Measurements from ENCODE around the gene FSIP1.

Gene FSIP1

DNA sequence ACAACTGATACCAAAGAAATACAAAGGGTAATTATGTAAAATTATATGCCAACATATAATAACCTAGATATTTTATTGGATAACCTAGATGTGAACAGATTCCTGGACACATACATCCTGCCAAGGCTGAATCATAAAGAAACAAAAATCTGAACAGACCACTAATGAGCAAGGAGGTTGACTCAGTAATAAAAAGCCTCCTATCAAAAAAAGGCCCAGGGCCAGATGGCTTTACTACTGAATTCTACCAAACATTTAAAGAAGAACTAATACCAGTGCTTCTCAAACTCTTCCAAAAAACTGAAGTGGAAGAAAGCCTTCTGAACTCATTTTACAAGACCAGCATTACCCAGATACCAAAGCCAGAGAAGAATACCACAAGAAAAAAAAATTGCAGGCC, 169.4 kb downstream of the FSIP1 start:
- DNase-seq: no peak

DNA sequence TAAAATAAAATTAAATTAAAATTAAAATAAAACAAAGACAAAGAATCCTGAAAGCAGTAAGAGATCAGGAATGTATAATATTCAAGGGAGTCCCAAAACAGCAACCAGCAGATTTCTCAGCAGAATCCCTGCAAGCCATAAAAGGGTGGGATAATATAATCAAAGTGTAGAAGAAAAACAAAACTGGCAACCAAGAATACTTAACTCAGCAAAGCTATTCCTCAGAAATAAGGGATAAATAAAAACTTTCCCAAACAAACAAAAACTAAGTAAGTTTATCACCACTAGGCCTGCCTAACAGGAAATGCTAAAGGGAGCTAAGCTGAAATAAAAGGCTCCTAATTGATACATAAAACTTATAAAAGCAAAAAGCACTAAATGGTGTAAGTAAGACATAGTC, 172.0 kb downstream of the FSIP1 start:
- DNase-seq: no peak

DNA sequence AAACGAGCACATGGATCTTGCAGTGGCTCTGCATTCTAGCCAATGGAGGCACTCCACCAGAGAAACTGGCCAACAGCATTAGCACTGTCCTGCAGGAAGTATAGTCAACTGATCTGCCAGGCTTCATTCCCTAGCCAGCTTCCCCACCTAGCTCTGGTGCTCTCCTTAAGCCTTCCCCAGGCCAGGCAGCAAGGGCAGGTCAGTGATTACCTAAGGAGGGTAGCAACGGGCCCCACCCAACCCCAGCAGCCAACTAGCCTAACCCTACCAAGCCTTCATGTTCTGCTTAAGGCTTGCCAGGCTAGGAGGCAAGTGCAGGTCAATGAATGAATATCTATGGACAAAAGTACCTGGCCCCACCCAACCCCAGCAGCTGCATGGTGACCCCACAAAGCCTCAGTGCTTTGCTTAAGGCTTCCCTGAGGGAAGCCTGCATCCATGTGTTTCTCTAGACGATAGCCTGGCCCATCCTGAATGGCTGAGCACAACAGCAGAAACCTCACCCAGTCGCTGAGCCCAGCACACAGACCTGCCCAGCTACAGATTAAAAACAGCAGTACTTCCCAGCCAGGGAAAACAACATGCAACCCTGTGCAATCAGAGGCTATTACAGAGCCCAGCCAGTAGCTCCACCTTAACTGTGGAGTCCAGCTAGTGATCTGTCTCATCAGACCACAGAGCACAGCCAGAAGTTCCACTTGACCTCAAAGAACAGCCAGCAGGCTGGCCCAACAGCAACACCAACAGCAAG, 173.3 kb downstream of the FSIP1 start:
- no peak for DNase-seq

DNA sequence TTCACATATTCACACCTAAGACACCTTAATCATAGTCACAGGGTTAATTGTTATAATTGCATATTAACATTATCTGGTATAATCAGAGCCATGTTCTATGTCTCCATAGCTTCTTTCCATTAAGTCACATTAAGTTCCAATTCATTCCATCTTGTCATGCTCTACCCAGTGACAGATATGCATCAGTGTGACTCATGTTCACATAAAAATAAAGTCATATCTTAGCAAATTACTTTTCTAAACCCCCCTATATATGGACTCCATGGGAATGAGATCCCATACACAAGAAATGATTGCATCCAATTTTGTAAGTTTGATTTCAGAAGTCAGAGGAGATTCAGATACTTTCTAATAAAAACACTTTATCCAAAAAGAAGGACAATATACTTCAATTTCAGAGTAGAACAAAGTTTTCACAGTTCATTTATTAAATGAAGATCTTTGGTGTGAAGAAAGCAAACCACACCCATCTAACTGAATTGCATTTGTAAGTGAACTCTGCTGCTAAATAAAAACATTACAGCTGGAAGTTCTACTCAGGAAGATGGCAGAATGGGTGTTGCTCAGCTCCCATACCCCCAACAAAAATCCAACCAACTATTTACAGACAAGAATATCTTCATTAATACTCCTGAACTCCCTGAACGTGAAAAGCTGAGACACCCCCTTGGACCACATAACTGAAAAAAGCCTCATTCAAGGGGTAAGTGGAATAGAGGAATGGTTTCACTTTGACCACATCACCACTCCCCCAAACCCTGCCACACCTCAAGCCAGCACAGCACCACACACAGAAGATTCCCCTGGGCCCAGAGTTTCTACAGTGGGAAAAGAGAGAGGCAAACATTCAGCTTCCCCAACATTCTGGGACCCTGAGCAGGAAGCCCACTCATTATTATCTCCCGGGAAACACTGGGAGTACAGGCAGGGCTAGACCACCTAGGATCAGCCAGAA, 174.2 kb downstream of the FSIP1 start:
- DNase-seq: no peak

DNA sequence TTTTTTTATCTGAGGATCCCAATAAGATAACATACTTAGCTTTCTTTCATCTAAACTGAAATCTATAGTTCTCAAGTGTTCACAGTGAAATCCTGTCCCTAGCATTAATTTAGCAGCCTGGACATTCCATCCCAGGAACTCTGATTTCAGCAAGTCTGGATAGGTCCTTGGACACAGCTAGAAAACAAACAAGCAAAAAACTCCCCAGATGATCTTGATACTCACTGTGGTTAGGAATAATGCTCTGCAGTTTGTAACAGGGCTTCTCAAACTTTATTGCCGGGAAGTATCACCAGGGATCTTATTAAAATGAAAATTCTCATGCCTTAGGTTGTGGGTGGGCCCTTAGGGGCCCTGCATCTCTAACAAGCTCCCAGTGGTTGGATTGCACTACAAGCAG, 177.5 kb downstream of the FSIP1 start:
- no peak for DNase-seq

DNA sequence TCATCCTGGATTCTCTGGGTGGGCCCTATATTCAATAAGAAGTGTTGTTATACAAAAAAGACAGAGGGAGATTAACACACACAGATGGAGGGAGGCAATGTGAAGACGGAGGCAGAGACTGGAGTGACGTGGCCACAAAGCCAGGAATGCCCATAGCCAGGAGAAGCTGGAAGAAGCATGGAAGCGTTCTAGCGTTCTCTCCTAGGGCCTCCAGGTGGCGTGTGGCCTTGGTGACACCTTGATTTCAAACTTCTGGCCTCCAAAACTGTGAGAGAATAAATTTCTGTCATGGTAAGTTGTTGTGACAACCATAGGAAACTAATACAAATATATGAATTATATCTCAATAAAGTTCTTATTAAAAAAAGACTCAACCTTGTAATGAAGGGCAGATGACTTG, 180.5 kb downstream of the FSIP1 start:
- no peak for DNase-seq

DNA sequence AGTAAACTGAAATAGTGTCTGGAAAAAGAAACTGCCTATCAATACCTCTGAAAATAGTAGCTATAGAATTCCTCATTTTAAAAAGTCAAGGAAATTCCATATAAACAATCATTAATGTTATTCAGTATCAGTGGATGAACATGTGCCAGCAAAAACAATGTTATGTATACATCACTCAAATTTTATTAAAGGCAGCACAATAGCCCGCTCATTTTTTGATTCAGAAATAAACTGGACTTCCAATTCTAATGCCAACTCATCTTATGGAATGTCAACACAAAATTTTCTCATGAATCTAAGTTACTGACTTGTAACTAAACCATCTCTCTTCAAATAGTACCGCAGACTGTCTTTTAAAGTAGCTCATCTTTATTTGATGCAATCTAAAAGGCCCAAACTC, 182.8 kb downstream of the FSIP1 start:
- DNase-seq: no peak

DNA sequence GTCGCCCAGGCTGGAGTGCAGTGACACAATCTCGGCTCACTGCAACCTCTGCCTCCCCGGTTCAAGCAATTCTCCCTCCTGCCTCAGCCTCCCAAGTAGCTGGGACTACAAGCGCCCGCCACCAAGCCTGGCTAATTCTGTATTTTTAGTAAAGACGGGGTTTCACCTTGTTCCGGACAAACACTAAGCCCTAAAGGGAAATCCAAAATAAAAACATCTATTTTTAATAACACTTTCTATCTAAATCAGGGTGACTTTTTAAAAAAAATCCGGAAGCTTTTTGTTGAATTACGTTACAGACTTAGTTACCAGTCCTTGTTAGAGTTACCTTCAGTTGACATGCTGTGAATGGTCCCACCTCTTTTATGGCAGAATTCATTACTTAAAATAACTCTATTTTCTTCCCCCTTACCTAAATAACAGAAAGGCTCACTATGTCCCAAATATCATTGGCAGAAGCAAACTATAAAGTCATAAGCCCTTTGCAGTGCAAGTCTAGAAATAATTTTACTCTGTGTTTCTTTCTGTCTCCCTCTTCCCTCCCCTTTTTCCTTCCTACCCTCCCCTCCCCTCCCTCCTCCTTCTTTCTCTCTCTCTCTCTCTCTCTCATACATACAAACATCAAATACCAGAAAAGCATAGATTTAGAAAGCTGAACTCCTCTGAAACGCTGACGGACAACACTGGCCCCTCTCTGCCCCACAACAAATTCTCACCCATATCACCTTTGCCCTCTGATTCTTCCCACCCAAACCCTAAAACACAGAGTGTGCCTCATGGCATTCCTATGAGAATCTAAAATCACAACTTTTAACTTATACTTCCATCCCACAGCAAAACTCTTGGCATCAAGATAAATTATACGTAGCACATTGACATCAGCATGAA, 183.4 kb downstream of the FSIP1 start:
- no peak for DNase-seq

DNA sequence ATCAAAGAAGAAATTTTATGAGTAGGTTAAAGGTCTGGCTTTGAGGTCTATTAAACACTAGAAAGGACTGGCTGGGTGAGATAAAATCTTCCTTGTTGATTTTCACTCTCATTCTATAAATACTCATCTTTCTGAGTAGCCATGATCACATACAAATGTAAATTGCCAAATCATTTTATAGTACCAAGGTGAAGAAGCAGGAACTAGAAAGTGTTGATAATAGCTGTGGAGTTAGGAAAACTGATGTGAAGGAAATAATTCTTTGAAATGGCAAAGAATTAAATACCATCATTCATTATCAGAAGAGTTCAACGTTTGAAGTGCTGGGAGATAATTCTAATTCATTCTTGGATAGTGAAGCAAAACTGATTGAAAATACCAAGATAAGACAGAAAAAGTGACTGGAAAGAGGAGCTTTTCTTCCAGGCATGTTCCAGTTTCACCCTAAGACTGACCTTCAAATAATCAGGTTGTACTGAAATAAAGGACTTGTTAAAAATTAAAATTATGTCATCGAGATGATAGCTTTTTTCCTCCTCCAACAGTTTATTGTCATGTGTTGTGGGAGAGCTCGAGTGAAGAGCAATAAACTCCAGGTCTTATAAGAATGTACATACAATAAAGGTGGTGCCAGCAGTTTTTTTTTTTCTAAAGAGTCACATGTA, 184.3 kb downstream of the FSIP1 start:
- DNase-seq: no peak

DNA sequence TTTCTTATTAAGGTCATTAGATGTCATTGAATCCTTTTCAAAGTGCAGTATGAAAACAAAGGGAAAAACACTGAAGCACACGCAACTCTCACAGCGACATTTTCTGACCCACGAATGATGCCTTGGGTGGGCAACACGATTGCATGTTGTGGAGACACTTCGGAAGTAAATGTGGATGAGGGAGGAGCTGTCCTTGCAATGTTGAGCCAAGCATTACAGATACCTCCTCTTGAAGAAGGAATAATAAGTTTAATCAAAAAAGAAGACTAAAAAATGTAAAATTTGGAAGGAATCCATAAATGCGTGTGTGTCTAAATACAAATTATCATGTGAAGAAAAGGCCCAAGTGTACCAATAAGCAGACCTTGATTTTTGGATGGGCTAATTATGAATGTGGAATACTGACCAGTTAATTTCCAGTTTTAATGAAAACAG, 184.9 kb downstream of the FSIP1 start:
- no peak for DNase-seq

DNA sequence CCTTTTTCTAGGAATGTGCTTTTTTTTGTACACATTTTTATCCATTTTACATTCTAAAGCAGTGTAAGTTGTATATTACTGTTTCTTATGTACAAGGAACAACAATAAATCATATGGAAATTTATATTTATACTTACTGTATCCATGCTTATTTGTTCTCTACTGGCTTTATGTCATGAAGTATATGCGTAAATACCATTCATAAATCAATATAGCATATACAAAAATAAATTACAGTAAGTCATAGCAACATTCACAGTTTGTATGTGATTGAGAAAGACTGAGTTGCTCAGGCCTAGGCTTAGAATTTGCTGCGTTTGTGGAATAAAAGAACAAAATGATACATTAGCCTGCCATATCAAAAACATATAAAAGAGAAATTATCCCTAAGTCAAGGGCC, 185.3 kb downstream of the FSIP1 start:
- no peak for DNase-seq

DNA sequence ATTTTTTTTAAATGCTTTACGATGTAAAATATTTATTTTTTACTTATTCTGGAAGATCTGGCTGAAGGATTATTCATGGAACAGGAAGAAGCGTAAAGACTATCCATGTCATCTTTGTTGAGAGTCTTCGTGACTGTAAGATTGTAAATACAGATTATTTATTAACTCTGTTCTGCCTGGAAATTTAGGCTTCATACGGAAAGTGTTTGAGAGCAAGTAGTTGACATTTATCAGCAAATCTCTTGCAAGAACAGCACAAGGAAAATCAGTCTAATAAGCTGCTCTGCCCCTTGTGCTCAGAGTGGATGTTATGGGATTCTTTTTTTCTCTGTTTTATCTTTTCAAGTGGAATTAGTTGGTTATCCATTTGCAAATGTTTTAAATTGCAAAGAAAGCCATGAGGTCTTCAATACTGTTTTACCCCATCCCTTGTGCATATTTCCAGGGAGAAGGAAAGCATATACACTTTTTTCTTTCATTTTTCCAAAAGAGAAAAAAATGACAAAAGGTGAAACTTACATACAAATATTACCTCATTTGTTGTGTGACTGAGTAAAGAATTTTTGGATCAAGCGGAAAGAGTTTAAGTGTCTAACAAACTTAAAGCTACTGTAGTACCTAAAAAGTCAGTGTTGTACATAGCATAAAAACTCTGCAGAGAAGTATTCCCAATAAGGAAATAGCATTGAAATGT, 186.1 kb downstream of the FSIP1 start:
- no peak for DNase-seq

DNA sequence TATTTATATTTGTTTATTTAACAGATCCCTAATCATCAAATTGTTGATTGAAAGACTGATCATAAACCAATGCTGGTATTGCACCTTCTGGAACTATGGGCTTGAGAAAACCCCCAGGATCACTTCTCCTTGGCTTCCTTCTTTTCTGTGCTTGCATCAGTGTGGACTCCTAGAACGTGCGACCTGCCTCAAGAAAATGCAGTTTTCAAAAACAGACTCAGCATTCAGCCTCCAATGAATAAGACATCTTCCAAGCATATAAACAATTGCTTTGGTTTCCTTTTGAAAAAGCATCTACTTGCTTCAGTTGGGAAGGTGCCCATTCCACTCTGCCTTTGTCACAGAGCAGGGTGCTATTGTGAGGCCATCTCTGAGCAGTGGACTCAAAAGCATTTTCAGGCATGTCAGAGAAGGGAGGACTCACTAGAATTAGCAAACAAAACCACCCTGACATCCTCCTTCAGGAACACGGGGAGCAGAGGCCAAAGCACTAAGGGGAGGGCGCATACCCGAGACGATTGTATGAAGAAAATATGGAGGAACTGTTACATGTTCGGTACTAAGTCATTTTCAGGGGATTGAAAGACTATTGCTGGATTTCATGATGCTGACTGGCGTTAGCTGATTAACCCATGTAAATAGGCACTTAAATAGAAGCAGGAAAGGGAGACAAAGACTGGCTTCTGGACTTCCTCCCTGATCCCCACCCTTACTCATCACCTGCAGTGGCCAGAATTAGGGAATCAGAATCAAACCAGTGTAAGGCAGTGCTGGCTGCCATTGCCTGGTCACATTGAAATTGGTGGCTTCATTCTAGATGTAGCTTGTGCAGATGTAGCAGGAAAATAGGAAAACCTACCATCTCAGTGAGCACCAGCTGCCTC, 187.1 kb downstream of the FSIP1 start:
- no peak for DNase-seq

DNA sequence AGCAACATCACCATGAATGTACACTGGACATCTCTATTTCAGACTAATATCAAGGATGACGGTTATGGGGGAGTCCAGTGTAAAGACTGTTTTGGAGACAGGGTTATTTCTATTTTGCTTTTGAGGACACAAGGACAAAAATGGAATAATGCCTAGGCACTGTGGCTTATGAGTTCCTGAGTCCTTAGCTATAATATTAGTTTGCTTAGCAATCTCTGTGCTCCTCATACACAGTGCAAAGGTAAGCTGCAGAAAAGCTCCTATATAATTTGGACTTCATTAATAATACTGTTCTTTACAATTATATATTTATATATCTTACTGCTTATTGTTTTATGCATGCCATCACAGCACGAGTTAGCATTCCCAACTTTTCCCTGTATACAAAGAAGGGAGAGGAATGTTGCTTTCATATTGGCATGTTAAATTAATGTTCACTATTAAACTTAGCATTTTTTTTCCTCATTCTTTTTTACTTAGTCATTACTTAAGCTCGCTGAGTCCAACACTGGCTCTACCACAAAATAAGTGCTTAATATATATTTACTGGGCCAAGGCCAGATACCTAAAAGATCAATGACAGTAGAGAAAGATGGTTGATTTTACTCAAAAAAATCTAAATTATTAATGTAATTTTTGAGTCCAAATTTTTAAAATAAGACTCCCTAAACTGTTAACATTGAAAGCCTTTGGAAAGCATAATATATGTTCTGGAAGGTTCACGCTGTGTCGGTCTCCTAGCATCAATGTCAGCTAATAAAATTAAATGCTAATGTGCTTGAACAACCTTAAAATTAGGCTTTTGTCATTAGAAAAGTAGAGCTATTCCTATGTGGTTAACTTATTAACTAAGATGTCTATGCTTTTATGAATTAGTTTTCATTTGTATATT, 187.9 kb downstream of the FSIP1 start:
- no peak for DNase-seq

DNA sequence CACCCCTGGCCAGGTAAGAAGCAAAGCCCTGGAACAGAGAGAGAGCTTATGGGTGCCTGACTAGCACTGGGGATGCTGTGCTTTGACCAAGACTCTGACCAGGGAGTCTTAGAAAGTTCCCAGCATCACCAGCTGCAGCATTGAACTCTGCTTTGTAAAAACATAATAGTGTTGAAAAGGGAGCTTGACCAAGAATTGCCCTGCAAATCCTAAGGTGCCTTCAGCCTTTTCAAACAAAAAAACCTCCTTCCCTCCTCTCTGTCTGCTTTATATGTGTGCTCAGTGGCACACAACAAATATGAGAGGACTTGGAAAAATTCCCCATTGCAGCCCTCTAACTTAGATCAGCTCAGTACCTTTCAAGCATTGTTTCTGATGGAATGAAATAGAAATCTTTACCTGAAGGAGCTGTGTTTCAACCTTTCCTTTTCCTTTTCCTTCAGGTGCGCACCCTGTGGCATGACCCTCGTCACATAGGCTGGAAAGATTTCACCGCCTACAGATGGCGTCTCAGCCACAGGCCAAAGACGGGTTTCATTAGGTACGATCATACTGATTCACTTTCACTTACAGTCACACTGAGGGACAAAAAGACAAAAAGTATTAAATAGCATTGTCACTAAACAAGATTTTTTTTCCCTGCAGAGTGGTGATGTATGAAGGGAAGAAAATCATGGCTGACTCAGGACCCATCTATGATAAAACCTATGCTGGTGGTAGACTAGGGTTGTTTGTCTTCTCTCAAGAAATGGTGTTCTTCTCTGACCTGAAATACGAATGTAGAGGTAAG, 188.8 kb downstream of the FSIP1 start:
- no peak for DNase-seq

DNA sequence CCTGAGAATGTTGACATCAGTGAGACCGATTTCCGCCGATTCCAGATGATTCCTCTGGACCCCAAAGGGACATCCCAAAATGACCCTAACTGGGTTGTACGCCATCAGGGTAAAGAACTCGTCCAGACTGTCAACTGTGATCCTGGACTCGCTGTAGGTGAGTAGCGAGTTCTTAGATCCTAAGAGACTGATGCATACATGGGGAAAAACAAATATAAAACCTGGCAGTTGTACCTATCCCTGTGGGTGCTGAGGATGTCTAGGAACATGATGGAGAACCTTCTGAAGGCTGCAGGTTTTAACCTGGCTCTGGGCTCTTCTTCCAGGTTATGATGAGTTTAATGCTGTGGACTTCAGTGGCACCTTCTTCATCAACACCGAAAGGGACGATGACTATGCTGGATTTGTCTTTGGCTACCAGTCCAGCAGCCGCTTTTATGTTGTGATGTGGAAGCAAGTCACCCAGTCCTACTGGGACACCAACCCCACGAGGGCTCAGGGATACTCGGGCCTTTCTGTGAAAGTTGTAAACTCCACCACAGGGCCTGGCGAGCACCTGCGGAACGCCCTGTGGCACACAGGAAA, 189.5 kb downstream of the FSIP1 start:
- DNase-seq: no peak

DNA sequence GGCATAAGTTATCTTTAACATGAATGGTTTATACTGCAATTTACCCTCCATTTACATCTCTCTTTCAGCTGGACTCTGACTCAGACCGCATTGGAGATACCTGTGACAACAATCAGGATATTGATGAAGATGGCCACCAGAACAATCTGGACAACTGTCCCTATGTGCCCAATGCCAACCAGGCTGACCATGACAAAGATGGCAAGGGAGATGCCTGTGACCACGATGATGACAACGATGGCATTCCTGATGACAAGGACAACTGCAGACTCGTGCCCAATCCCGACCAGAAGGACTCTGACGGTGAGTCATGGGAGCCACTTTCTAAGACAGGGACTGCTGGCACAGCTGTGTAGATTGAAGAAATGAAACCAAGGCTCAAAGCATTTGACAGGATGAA, 190.1 kb downstream of the FSIP1 start:
- no peak for DNase-seq

DNA sequence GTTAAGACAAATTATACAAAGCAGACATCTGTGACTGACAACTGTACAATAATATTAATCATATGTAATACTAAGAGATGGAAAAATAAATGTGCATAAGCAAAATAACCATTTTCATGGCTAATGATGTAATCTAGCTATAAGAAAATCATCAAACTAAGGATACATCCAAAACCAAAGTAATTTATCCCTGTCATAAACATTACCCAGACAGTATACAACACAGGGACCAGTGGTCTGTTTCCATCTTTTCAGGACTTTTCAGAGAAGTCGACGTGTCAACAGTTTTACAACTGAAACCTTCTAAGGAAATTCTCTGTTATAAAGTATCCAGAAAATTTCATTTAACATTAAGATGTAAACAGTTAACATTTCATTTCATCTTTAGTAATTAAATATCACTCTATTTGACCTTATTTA, 190.7 kb downstream of the FSIP1 start:
- DNase-seq: no peak

Data from NCI-H2029 (cell line).